ENCODE results near the gene SYNCRIP. TPM values are rescaled to one million over a fixed set of nuclear protein-coding genes. Genes with fewer than 3 reads are reported as not detected.

SYNCRIP gene
- total RNA-seq, 1 experiment from 2014 or later, result 189 TPM

DNA sequence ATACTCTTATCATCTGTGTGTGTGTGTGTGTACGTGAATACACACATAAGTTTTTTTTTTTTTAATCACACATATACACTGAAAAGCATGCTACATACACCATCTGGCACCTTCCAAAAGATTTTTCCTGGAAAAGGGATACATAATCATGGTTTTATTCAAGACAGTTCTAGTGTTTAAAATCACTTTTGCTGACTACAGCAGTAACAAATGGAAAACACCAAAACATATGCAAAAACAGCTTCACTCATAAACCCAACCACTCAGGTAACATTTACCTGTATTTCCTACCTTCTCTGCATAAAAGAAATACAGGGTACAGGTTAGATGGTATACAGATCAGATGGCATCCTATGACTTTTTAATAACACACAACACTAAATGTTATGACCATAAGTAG is 51.5 kb downstream of the SYNCRIP start:
- no peak for DNase-seq (ENCODE audit: low read depth, low spot score)
- H3K27me3 ChIP-seq (ENCODE audit: insufficient read depth, low read length), result no peaks in the 10 kb centered on the region
- no peak overlapping the region for H3K4me3 ChIP-seq (replicated peaks in 1 of 2; ENCODE audit: low read depth in 1 of 2, low read length in 2 of 2)
- H3K9me2 ChIP-seq (ENCODE audit: insufficient read depth), result no peaks in the 10 kb centered on the region
- H2AFZ ChIP-seq (ENCODE audit: low read depth, low read length, poor library complexity, severe bottlenecking), result no peak overlapping the region
- POLR2A ChIA-PET, result no interaction called here
- no peak overlapping the region for H3K4me2 ChIP-seq (ENCODE audit: low read length)
- no peaks in the 10 kb centered on the region for H4K20me1 ChIP-seq (ENCODE audit: insufficient read depth)
- no TSS peak for BruUV-seq (replicated peaks)
- no peak overlapping the region for H3K27ac ChIP-seq (ENCODE audit: low read depth, low read length)
- intact Hi-C loops (cut with micrococcal nuclease), result loop anchor here (5.0 kb wide), 1 partner anchor 86 kb away; no protein-coding TSS in a partner anchor
- no peaks in the 10 kb centered on the region for H3K9me3 ChIP-seq (ENCODE audit: control insufficient read depth in 1 of 2, insufficient read depth in 1 of 2, low read depth in 1 of 2, low read length in 2 of 2)
- H3K79me2 ChIP-seq (ENCODE audit: insufficient read depth, low read length), result peaks cover 68% of the 10 kb centered on the region
- no peak for ATAC-seq
- peaks cover 0 to 8% of the 10 kb centered on the region in 2 experiments; a peak in 1 of 4 replicates for H3K36me3 ChIP-seq (ENCODE audit: control insufficient read depth in 1 of 2, insufficient read depth in 2 of 2, low read length in 2 of 2)
- TF ChIP-seq POLR2AphosphoS5 (IDR thresholded peaks at IDR 0.05; ENCODE audit: low read depth, low read length) (no peak), TCF7L2 (IDR thresholded peaks at IDR 0.05; ENCODE audit: borderline replicate concordance, extremely low read depth, insufficient read depth, insufficient read length) (no peak), CEBPB (IDR thresholded peaks at IDR 0.05; ENCODE audit: low read depth) (no peak), EZH2 (IDR thresholded peaks at IDR 0.05) (no peak), RAD21 (IDR thresholded peaks at IDR 0.05; ENCODE audit: low read depth) (no peak), MAX (IDR thresholded peaks at IDR 0.05) (no peak), ATF3 (IDR thresholded peaks at IDR 0.05) (no peak), SRF (IDR thresholded peaks at IDR 0.05; ENCODE audit: low read depth) (no peak), REST (IDR thresholded peaks at IDR 0.05; ENCODE audit: low read depth) (no peak), SP1 (IDR thresholded peaks at IDR 0.05; ENCODE audit: low read depth) (no peak), ZFX (IDR thresholded peaks at IDR 0.05) (no peak), EZH2phosphoT487 (IDR thresholded peaks at IDR 0.05; ENCODE audit: borderline replicate concordance) (no peak), SIN3A (IDR thresholded peaks at IDR 0.05; ENCODE audit: low read depth) (no peak), FOSL1 (IDR thresholded peaks at IDR 0.05; ENCODE audit: low read depth) (no peak), ZNF274 (IDR thresholded peaks at IDR 0.05; ENCODE audit: low read depth, low read length) (no peak), YY1 (IDR thresholded peaks at IDR 0.05; ENCODE audit: extremely low read depth, insufficient replicate concordance, low read depth, low read length) (no peak)
- H3K4me1 ChIP-seq (ENCODE audit: control insufficient read depth in 1 of 2, insufficient read depth in 2 of 2, low read length in 2 of 2), result peaks cover 4 to 17% of the 10 kb centered on the region in 2 experiments; a peak in 3 of 4 replicates
- RAD21 ChIA-PET (ENCODE audit: low non-redundant PET in 1 of 2, low total read pairs in 2 of 2, uncharacterized antibody in 2 of 2, unreplicated experiment in 2 of 2), result no interaction called here
- H3K9ac ChIP-seq (ENCODE audit: low read length), result no peak overlapping the region
- CTCF ChIA-PET, result no interaction called here

Measured in HCT116 (cell line).